ENCODE results near the gene MRPS31.

Gene MRPS31

DNA sequence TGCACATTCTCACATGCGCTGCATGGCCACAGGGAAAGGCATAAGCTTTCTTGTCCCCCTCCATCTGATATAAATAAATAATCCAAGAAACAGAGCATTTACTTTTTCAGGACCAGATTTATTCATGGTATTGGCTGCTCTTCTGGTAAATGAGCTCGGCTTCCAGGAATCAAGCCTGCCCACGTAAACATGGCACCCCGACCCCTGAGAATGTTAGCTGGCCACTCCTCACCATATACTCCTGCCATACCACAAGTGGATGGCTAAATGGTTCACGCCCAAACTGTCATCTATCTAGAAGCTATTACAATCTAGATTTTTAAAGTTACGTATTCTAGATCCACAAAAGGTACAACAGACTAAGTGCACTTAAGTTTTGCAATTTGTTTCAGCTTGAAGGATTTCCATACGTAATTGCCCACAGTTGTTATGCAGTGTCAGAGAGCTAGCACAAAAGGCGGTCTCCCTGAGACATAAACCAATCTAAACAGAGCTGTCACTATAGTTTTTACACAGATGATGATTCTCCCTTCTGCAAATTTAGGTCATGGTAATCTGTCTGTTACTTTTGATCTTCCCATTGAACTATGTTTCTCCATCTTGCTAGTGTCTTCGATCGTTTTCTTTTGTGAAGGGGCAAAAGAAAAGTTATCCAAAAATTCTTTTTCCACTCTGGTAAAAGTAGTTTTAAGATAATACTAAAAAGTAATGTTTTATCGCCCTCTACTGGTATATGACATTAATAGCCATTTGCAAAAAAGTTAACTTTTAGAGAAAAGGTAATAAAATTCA, 88.3 kb downstream of the MRPS31 start:
- Mint-ChIP-seq H3K4me3 (no peak overlapping the region), H3K27me3 (peaks cover 4% of the 10 kb centered on the region), H3K9me3 (no peaks in the 10 kb centered on the region), H3K27ac (no peak overlapping the region), H3K4me1 (peaks cover 13% of the 10 kb centered on the region), H3K36me3 (no peaks in the 10 kb centered on the region)
- DNase-seq: no peak
- CTCF ChIA-PET: interaction anchor here (0.7 to 5.9 kb wide), 26 partner anchors 9 to 1066 kb away, joined by 3 to 46 read pairs (median 4); no protein-coding TSS in a partner anchor

DNA sequence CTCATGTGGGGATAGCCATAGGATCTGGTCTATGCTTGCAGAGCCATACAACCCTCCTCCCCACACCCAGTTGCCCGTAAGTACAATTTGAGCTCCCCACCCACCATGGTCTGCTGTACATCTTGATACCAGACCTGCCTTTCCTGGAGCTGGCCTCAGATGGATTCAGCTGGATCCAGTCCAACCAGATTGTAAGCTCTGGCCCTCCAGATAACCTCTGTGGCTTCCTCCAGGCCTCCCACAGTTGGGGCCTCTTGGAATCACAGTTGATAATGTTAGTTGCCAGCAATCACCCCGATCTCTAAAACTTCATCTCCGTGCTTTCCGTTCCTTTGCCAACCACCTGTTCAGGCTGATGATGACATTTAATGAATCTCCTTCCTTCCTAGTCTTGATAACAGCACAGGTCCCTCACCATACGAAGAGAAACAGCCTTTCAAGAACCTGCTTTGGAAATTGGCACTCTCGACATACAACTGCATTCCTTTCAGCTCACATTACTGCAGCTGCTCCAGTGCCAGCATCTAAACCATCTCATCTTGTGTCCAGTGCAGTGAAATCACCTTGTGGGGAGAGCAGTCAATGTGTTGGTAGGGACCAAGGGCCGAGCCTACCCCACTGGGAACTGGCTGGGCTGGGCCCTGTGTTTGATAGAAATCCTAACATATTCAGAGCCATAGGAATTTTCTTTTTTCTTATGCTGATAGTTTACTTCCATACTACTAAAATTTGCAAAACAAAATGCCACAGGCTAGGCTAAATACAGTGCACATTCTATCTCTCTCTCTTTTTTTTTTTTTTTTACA, 89.4 kb downstream of the MRPS31 start:
- Mint-ChIP-seq H3K36me3 (no peaks in the 10 kb centered on the region), H3K9me3 (no peaks in the 10 kb centered on the region), H3K27ac (no peak overlapping the region), H3K27me3 (peaks cover 4% of the 10 kb centered on the region), H3K4me3 (no peak overlapping the region), H3K4me1 (peaks cover 13% of the 10 kb centered on the region)
- no peak for DNase-seq
- CTCF ChIA-PET: interaction anchor here (0.5 to 5.9 kb wide), 19 partner anchors 13 to 998 kb away, joined by 3 to 46 read pairs (median 6); no protein-coding TSS in a partner anchor

DNA sequence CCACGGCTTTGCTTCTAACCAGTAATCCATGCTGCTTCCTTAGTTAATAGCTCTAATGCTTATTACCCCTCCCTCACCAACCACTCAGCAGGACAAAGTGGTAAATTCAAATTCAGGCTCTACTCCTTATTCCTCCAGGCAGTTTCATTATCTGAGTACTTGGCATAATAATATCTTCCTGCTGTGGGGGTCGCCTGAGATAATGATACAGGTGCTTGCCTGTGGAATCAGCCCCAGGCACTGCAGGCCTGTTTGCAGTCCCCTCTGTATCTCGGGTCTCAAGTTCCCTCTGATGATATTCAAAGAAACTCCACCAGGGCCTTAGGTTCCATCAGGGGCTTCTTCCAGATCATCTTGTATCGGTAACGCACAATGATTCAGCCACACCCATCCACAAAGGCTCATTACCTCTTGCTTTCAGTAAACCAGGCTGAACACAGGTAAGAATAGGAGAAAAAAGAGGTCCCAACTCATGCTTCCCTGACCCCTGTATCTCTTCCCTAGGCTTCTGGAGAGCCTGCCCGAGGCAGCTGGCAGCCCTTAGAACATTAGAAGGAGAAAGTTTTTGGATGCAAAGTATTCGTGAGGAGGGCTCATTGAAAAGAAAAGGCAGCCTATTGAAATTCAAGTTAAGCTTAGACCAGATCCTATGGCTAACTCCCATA, 90.2 kb downstream of the MRPS31 start:
- H3K9me3 Mint-ChIP-seq: no peaks in the 10 kb centered on the region
- H3K36me3 Mint-ChIP-seq: no peaks in the 10 kb centered on the region
- peaks cover 13% of the 10 kb centered on the region for H3K4me1 Mint-ChIP-seq
- no peak overlapping the region for H3K27ac Mint-ChIP-seq
- H3K27me3 Mint-ChIP-seq: peaks cover 4% of the 10 kb centered on the region
- DNase-seq: no peak
- no peak overlapping the region for H3K4me3 Mint-ChIP-seq
- CTCF ChIA-PET: interaction anchor here (0.5 to 5.9 kb wide), 13 partner anchors 12 to 997 kb away, joined by 3 to 46 read pairs (median 8); no protein-coding TSS in a partner anchor

DNA sequence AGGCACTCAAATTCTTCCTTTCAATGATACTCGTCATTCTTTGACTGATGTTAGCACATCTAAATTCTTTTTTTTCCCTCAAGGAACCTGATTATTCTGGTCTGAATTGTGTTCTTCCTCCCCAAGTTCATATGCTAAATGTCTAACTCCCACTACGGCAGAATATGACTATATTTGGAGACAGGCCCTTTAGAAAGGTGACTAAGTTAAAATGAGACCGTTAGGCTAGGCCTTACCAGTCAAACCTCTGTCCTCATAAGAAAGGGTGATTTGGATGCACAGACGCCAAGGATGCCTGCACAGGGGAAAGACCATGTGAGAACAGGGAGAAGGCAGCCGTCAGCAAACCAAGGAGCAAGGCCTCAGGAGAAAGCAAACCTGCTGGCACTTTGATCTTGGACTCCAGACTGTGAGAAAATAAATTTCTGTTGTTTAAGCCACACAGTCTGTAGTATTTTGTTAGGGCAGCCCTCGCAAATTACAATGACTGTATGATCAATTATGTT, 91.5 kb downstream of the MRPS31 start:
- H3K4me3 Mint-ChIP-seq: no peak overlapping the region
- peaks cover 13% of the 10 kb centered on the region for H3K4me1 Mint-ChIP-seq
- H3K9me3 Mint-ChIP-seq: no peaks in the 10 kb centered on the region
- CTCF ChIA-PET: interaction anchor here (1.4 to 5.8 kb wide), 3 partner anchors 11 to 903 kb away, joined by 5 to 25 read pairs (median 8); no protein-coding TSS in a partner anchor
- H3K36me3 Mint-ChIP-seq: no peaks in the 10 kb centered on the region
- DNase-seq: no peak
- H3K27ac Mint-ChIP-seq: no peak overlapping the region
- no peaks in the 10 kb centered on the region for H3K27me3 Mint-ChIP-seq
